Measurements from ENCODE around the gene WDR19. TPM values are rescaled to one million over a fixed set of nuclear protein-coding genes. Genes with fewer than 3 reads are reported as not detected.
"Not testable (repeated sequence)": the region's sequence is repeated elsewhere in the genome, so short reads cannot be mapped to it uniquely, and the experiment has no call there.

WDR19 gene
- total RNA-seq, 2 experiments from 2014 or later = 8.4 to 8.5 TPM

DNA sequence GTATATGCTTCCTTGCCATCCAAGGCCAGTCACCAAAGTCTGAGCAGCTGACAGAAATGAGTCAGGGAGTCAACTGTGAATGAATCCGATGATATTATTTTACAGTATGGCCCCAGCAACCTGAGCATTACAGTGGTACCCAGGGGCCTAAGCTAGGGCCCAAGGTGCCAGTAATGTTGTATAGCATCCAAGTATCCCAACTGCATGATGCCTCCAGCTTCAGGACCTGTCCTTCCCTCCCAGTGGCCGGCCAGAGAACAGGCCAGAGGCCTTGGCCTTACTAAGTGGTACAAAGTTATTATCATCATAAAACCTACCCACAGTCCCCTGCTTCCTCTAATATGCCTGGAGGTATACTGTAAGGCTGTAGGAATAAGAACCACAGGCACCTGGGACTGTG, 103.9 kb downstream of the WDR19 start:
- Mint-ChIP-seq H3K9me3 (ENCODE audit: low read depth) (no peaks in the 10 kb centered on the region), H3K4me1 (peaks cover 24% of the 10 kb centered on the region), H3K36me3 (peaks cover 55% of the 10 kb centered on the region), H3K4me3 (no peak overlapping the region), H3K27me3 (no peaks in the 10 kb centered on the region), H3K27ac (no peak overlapping the region)
- CTCF ChIA-PET = no interaction called here
- DNase-seq (no peak), ATAC-seq (no peak)

DNA sequence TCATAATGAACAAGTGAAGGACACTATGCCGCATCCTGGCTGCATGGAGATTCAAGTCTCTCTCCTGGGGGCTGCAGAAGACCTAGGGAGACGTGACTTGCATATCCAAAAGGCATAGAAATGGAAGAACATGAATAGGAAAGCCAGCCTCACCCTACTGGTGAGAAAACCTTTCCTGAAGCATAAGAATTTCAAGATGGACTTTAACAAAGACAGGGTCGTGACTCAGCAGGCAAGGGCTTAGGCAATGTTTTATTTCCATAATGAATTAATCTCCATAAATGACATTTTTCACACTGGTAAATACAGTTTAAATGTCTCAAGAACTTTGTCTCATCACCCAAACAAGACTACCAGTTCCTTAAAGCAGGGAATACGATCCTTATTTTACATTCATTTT, 104.9 kb downstream of the WDR19 start:
- CTCF ChIA-PET = no interaction called here
- peaks cover 65% of the 10 kb centered on the region for H3K36me3 Mint-ChIP-seq

GRCh38 chr4:39291686-39292085, 109.4 kb downstream of the WDR19 start:
- ATAC-seq (no peak), DNase-seq (no peak)
- CTCF ChIA-PET = interaction anchor here (1.4 kb wide), 1 partner anchor 37 kb away, joined by 3 read pairs; no protein-coding TSS in a partner anchor
- Mint-ChIP-seq H3K4me1 (peaks cover 10% of the 10 kb centered on the region), H3K27me3 (no peaks in the 10 kb centered on the region), H3K4me3 (no peak overlapping the region), H3K36me3 (peaks cover 66% of the 10 kb centered on the region), H3K27ac (no peak overlapping the region), H3K9me3 (ENCODE audit: low read depth) (no peaks in the 10 kb centered on the region)

More for the DNA sequence above, 104.9 kb downstream of the WDR19 start:
- ATAC-seq (no peak), DNase-seq (peak; percentile 11)
- H3K27me3 Mint-ChIP-seq = no peaks in the 10 kb centered on the region
- peaks cover 24% of the 10 kb centered on the region for H3K4me1 Mint-ChIP-seq
- H3K27ac Mint-ChIP-seq = no peak overlapping the region
- no peak overlapping the region for H3K4me3 Mint-ChIP-seq
- no peaks in the 10 kb centered on the region for H3K9me3 Mint-ChIP-seq (ENCODE audit: low read depth)

GRCh38 chr4:39292433-39292832, 110.1 kb downstream of the WDR19 start:
- H3K4me1 Mint-ChIP-seq = peaks cover 10% of the 10 kb centered on the region
- H3K4me3 Mint-ChIP-seq; DNase-seq; H3K27ac Mint-ChIP-seq; ATAC-seq; CTCF ChIA-PET; H3K9me3 Mint-ChIP-seq (ENCODE audit: low read depth); H3K27me3 Mint-ChIP-seq: not testable (repeated sequence)
- peaks cover 59% of the 10 kb centered on the region for H3K36me3 Mint-ChIP-seq

DNA sequence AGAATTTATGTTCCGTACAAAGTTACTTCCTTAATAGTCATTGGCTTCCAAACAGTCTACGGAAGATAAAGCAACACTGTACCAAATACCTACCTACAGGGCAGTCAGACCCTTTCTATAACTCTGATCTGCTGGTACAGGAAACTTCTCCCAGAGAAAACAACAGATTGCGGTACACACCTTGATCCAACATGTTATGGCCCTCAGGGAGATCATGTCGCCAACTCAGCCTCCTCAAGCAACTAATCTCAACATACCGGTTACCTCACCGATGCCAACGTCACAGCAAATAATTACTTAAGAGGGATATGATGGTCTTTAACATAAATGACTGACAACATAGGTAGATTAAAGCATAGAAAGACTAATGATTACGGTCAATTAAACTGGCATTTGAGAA, 113.5 kb downstream of the WDR19 start:
- Mint-ChIP-seq H3K4me3 (no peak overlapping the region), H3K4me1 (no peaks in the 10 kb centered on the region), H3K27ac (no peak overlapping the region), H3K27me3 (no peaks in the 10 kb centered on the region), H3K36me3 (peaks cover 67% of the 10 kb centered on the region), H3K9me3 (ENCODE audit: low read depth) (no peaks in the 10 kb centered on the region)
- DNase-seq = no peak
- no peak for ATAC-seq
- CTCF ChIA-PET = no interaction called here

DNA sequence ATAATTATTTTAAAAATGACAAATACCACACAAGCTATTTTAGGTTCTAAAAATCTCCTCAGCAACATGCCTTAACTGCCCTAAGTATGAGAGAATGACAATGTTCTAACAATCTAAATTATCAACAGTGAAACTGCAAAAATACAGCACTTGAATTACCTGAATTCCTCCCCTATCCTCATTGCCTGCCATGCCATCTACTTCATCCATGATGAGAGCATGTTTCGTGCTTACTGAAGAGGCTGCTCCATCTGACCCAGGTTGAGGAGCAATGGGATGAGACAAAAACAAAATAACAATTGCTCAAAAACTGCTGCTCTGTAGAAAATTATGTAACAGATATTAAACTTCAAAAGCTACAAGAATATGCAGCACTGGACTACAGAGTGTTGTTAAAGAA, 120.6 kb downstream of the WDR19 start:
- Mint-ChIP-seq H3K4me3 (no peak overlapping the region), H3K4me1 (peaks cover 9% of the 10 kb centered on the region), H3K9me3 (ENCODE audit: low read depth) (no peaks in the 10 kb centered on the region), H3K36me3 (peaks cover 63% of the 10 kb centered on the region), H3K27me3 (no peaks in the 10 kb centered on the region), H3K27ac (peak overlapping the region; percentile 1)
- no peak for DNase-seq
- ATAC-seq = no peak
- CTCF ChIA-PET = interaction anchor here (0.6 kb wide), 1 partner anchor 443 kb away, joined by 4 read pairs; no protein-coding TSS in a partner anchor

DNA sequence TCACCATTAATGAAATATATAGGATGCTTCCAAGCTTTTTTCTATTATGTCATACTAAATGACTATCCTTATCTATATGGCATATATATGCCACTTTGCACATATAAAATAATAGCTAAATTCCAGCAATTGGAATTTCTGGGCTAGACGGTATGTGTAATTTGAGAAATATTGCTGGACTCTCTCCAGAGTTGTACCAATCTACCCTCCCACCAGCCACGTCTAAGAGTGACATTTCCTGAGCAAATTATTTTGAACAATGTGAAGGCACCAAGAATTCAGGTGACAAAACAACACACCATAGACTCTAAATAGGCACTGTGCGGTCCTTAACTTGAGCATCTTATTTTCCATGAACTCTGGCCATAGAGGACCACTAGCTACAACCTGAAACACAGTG, 121.5 kb downstream of the WDR19 start:
- CTCF ChIA-PET = no interaction called here
- no peaks in the 10 kb centered on the region for H3K9me3 Mint-ChIP-seq (ENCODE audit: low read depth)
- H3K4me3 Mint-ChIP-seq = no peak overlapping the region
- H3K4me1 Mint-ChIP-seq = peaks cover 10% of the 10 kb centered on the region
- no peaks in the 10 kb centered on the region for H3K27me3 Mint-ChIP-seq
- no peak overlapping the region for H3K27ac Mint-ChIP-seq
- no peak for ATAC-seq
- DNase-seq = no peak
- H3K36me3 Mint-ChIP-seq = peaks cover 63% of the 10 kb centered on the region

DNA sequence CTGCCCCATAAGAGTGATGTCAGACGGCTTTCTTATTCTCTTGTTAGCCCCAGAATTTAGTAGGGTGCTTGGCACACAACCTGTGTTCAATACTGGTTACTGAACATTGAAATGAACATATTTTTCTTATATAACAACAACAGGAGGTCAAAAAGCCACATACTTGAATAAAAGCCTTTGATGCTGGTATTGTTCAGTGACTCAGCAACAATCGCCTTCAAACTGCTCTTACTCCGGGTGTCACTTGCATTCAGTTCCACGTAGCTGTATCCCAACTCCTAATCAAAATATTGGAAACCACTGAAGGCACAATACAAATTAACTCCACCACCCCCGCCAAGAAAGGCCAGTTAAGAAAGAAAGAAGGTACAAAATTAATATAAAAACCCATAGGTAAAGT, 122.3 kb downstream of the WDR19 start:
- no peak for DNase-seq
- Mint-ChIP-seq H3K9me3 (ENCODE audit: low read depth) (no peaks in the 10 kb centered on the region), H3K27me3 (no peaks in the 10 kb centered on the region), H3K27ac (no peak overlapping the region), H3K4me1 (peaks cover 10% of the 10 kb centered on the region), H3K4me3 (no peak overlapping the region), H3K36me3 (peaks cover 62% of the 10 kb centered on the region)
- CTCF ChIA-PET = no interaction called here
- no peak for ATAC-seq

- ATAC-seq (no peak), DNase-seq (no peak)
- Mint-ChIP-seq H3K36me3 (peaks cover 59% of the 10 kb centered on the region), H3K27ac (peak overlapping the region; percentile 73), H3K9me3 (ENCODE audit: low read depth) (no peaks in the 10 kb centered on the region), H3K27me3 (no peaks in the 10 kb centered on the region), H3K4me3 (no peak overlapping the region), H3K4me1 (peaks cover 10% of the 10 kb centered on the region)
- CTCF ChIA-PET = no interaction called here
These were observed 123.8 kb downstream of the WDR19 start for GRCh38 chr4:39305912-39306677.

DNA sequence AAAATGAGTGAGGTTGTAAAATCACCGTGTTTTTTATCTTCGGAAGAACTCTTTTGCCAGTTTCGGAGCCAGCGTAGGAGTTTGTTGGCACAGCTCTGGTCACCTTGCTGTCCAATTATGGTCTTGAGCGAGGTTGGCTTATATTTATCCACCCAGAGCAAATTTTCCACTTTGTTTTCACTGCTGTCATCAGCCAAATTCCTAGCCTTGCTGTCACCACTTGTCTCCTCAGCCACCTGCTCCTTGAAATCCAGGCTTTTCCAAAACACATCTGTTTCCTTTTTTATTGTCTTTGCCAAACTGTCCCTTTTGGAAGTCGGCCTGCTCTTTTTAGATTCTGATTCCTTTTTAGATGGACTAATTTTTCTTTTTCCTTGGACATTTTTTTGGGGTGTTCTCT, 126.3 kb downstream of the WDR19 start:
- H3K27ac Mint-ChIP-seq = no peak overlapping the region
- peaks cover 63% of the 10 kb centered on the region for H3K36me3 Mint-ChIP-seq
- ATAC-seq (no peak), DNase-seq (no peak)
- H3K4me1 Mint-ChIP-seq = peaks cover 10% of the 10 kb centered on the region
- H3K4me3 Mint-ChIP-seq = no peak overlapping the region
- H3K27me3 Mint-ChIP-seq = no peaks in the 10 kb centered on the region
- CTCF ChIA-PET = no interaction called here
- no peaks in the 10 kb centered on the region for H3K9me3 Mint-ChIP-seq (ENCODE audit: low read depth)

DNA sequence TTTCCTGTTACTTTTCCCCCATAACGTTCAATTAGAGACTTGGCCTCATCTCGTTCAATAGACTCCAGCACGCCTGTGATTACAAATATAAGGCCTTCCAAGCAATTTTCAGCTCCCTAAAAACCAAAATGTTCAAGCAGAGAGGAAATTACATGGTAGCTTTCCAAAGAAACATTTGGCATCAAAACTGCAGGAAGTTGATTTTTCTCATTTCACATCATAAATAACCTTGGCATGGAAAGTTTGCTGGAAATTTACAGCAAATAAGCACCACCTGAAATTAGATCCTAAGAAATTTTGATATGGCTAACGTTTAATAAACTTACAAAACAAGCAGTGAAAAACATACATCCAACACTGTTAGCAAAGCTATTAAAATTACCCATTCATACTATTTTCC, 130.5 kb downstream of the WDR19 start:
- Mint-ChIP-seq H3K4me3 (no peak overlapping the region), H3K4me1 (peaks cover 1% of the 10 kb centered on the region), H3K9me3 (ENCODE audit: low read depth) (no peaks in the 10 kb centered on the region), H3K36me3 (peaks cover 46% of the 10 kb centered on the region), H3K27ac (no peak overlapping the region), H3K27me3 (no peaks in the 10 kb centered on the region)
- DNase-seq (no peak), ATAC-seq (no peak)
- CTCF ChIA-PET = no interaction called here

- Mint-ChIP-seq H3K27me3 (no peaks in the 10 kb centered on the region), H3K9me3 (ENCODE audit: low read depth) (no peaks in the 10 kb centered on the region), H3K4me1 (no peaks in the 10 kb centered on the region), H3K27ac (no peak overlapping the region), H3K4me3 (no peak overlapping the region), H3K36me3 (peaks cover 33% of the 10 kb centered on the region)
- ATAC-seq = no peak
- CTCF ChIA-PET = interaction anchor here (0.7 kb wide), 1 partner anchor 13 kb away, joined by 3 read pairs; no protein-coding TSS in a partner anchor
- no peak for DNase-seq
These were observed 137.3 kb downstream of the WDR19 start for GRCh38 chr4:39319676-39320075.

- DNase-seq = no peak
- no peak overlapping the region for H3K27ac Mint-ChIP-seq
- ATAC-seq = no peak
- no peaks in the 10 kb centered on the region for H3K9me3 Mint-ChIP-seq (ENCODE audit: low read depth)
- peaks cover 40% of the 10 kb centered on the region for H3K36me3 Mint-ChIP-seq
- H3K27me3 Mint-ChIP-seq = no peaks in the 10 kb centered on the region
- no peaks in the 10 kb centered on the region for H3K4me1 Mint-ChIP-seq
- CTCF ChIA-PET = interaction anchor here (0.7 to 1.2 kb wide), 3 partner anchors 14 to 148 kb away, joined by 3 read pairs; no protein-coding TSS in a partner anchor
- H3K4me3 Mint-ChIP-seq = no peak overlapping the region
These were observed 138.2 kb downstream of the WDR19 start for GRCh38 chr4:39320381-39321115.

GRCh38 chr4:39323821-39324220, 141.5 kb downstream of the WDR19 start:
- no peak overlapping the region for H3K4me3 Mint-ChIP-seq
- no peaks in the 10 kb centered on the region for H3K27me3 Mint-ChIP-seq
- H3K36me3 Mint-ChIP-seq = peaks cover 57% of the 10 kb centered on the region
- H3K9me3 Mint-ChIP-seq (ENCODE audit: low read depth) = no peaks in the 10 kb centered on the region
- H3K4me1 Mint-ChIP-seq = no peaks in the 10 kb centered on the region
- ATAC-seq (no peak), DNase-seq (no peak)
- H3K27ac Mint-ChIP-seq = no peak overlapping the region
- CTCF ChIA-PET = no interaction called here
